Measurements from ENCODE around the gene SUN3. TPM values are rescaled to one million over a fixed set of nuclear protein-coding genes. Genes with fewer than 3 reads are reported as not detected.
A peak's percentile ranks its signal among the peaks of the same experiment; 100 is the strongest.
"Not testable (repeated sequence)": the region's sequence is repeated elsewhere in the genome, so short reads cannot be mapped to it uniquely, and the experiment has no call there.

Gene SUN3
- total RNA-seq, 1 experiment from 2014 or later: 1.1 TPM

DNA sequence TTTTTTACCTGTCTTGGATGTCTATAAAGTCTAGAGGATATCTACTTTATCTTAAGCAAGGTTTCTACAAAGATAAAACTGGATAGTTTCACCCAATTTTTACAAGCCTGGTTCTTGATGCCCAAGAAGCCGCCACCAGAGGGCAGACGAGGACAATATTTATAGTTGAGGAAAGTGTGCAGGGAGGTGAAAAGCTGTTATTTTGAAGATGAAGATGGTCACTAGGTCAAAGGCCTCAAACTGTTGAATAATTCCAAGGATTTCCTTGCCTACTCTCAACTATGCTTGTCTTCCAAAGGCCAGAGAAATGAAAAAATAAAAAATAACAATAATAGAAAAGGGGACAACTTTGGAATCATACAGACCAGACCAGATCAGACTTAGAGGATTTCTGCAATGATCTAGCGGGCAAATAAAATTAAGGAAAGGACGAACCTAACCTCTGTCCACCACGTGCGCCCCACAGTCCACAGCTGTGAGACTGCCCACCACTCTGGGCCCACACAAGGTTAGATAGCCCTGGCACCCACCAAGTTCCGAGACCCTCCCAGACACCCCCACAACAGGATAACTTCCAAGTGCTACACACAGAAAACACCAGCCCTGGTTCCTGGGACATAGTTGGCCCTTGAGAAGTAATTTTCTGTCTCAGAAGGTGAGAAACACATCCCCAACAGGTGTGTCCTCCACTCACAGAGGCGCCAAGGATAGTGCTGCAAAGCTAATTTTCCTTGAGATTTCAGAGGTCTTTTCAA lies 83.5 kb downstream of the SUN3 start:
- peak; percentile 73 for DNase-seq (ENCODE audit: low spot score)

DNA sequence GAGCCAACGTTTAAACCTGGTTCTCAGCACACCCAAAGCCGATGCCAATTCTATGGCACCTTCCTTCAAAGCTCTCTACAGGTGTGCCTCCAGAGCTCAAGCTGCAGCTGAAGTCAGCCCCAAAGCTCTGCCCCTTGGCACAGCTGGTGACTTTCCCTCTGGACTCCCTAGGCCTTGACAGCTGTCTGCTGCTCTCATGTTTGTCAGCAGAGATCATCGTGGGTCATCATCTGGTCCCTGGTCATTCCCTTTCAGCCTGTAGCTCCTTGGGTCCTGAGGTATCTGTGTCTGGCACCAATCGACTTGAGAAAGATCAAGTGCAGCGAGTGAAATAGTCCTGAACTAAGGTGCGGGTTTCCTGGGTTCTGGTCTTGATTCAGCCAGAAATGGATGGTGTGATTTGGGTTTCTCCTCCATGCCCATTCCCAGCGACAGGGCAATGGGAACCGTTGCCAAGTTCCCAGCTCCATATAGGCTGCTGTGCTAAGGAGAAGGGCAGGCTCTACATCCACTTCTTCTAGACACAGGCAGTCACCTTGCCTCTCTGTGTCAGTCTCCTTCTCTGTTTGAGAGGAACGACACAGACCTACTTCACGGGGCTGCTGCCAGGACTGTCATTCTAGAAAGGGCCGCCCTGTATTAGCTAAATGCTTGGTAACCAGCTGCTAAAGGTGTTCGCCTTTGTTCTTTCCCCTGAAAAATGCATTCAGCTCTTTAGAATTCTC lies 84.2 kb downstream of the SUN3 start:
- DNase-seq (ENCODE audit: low spot score): no peak

DNA sequence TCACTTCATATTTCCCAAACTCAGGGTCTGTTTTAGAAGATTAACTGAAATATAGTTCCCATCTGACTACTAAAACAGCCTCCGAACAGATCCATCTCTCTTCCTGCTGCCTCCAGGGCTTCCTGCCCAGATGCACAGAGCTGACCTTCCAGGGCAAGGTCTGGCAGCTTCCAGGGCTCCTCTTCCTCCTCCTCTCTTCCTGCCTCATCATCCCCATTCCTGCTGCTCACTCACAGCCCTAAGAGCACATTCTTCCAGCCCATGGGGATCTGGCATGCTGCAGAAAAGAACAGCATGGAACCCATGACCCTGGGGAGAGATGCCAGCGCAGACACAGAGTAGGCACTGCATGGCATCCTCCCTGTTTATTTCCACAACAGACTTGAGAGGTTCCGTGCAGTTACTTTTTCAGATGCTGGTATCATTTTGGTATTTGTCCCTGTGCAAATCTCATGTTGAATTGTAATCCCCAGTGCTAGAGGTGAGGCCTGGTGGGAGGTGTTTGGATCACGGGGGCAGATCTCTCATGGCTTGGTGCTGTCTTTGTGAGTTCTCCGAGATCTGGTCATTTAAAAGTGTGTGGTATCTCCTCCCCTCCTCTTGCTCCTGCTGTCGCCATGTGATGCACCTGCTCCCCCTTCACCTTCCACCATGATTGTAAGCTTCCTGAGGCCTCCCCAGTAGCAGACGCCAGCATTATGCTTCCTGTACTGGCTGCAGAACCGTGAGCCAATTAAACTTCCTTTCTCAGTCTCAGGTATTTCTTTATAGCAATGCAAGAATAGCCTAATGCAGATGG lies 85.0 kb downstream of the SUN3 start:
- DNase-seq (ENCODE audit: low spot score): no peak

DNA sequence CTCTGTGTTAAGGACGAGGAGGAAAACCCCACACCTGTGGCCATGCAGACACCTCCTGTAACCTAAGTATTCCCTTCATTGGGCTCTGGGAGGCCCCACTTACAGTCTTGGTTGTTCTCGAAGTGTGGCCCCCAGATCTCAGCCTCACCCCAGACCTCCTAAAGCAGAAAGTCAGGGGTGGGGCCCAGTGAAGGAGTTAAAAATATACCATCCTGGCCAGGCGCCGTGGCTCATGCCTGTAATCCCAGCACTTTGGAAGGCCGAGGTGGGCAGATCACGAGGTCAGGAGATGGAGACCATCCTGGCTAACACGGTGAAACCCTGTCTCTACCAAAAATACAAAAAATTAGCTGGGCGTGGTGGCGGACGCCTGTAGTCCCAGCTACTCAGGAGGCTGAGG lies 86.3 kb downstream of the SUN3 start:
- not testable (repeated sequence) for DNase-seq (ENCODE audit: low spot score)

GRCh38 chr7:47942132-47942531 lies 86.8 kb downstream of the SUN3 start:
- no peak for DNase-seq (ENCODE audit: low spot score)

DNA sequence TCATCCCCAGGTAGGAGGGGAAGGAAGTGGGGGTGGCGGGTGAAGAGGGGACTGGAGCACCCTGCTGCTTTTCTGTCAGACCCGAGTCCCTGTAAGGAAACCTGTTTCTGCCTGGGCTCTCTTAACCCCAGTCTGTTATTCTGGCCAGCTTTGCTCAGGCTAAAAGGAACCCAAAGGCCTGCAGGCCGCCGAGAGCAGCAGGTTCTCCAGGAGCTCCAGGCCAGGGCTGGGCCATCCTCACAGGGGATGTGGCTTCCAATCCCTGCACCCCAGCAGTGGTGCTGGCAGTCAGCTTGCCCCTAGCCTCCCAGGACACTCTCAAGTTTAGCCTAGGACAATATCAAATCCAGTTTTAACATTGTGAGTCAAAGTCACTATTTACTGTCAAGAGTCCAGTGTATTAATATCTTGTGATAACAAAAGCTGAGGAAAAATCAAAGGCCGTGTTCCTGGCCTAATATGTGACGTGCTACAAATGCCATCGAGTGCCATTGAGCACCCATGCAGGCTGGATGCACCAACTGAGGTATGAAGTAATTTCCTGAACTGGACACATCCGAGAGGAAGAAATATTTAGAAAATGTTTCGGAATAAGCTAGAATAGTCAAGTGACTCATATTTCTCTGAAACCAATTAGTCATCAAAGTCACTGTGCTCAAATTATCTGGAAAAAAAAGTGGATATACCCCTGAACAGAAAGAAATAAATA lies 87.6 kb downstream of the SUN3 start:
- DNase-seq (ENCODE audit: low spot score): peak; percentile 55

DNA sequence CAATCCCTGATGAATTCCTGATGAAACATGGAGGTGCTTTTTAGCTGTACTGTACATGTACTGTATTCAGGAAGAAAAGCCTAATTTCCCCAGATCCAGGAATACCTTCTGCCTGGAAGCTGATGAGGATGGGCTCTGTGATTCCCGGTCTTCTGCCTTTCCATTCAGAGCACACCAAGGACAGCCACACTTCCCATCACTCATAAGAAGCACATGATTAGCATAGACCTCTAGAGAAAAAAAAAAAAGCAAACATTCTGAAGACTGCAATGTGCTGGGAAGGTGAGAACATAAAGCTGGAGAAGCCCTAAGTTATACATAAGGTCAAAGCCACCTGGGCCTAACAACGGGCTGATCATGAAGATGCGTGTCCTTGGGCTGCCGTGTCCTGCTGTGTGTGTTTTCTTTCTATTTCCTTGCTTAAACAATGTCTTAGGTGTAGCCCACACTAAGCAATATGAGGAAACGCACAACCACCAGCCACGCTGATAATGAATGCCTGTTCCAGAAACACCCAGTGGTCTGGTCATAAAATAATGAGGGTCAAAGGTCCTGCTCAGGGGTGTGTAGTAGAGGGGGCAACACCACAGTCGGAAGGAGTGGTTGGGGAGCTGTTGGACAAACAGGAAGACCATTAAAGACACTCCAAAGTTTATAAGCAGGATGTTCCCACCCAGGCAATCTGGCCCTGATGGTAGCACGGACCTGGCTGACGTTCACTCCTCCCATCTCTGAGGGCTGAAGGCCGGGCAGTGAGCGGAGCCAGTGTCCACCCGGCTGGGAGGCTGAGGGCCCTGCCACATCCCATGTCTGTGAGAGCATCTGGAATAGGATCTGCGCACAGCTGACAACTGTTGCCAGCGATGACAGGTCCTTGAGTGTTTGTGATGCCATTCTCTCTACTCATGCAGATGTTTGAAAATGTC lies 88.6 kb downstream of the SUN3 start:
- no peak for DNase-seq (ENCODE audit: low spot score)

GRCh38 chr7:47939425-47940036 lies 89.4 kb downstream of the SUN3 start:
- no peak for DNase-seq (ENCODE audit: low spot score)

DNA sequence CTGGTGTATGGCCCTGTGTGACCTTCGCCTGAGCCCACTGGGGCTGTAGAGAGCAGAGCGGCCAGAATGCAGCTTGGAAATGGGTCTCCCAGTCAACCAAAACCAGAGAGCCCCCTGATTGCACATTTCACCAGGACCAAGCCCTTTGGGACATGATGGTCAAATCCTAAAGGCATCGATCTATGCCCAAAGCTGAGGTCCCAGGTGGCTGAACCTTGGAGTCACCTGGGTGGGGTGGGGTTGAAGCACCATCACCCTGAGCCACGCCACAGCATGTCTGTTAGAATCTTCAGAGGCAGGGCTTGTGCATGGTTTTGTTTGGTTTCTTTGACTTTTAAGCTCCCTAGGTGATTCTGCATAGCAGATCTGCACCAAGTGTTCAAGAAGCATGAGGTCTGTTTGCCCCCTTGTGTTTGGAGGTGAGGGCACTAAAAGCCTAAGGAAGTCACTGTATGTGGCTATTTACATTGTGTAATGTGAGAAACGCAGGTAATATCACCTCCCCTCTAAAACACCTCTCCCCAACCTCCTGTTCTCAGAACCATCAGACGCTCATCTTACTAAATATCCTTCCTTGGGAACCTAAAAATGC lies 90.2 kb downstream of the SUN3 start:
- no peak for DNase-seq (ENCODE audit: low spot score)

- DNase-seq (ENCODE audit: low spot score): no peak
Observed at GRCh38 chr7:47937711-47938573, 91.0 kb downstream of the SUN3 start.

Other genes with a start within 250 kb of the SUN3 start
- 0.02 and 0.08 TPM in 2 replicates for gene PKD1L1, start 80.6 kb downstream of the SUN3 start, total RNA-seq (2014; rRNA removed; shearing (Covaris generic))
- gene HUS1, start 49.5 kb downstream of the SUN3 start, total RNA-seq (2014; rRNA removed; shearing (Covaris generic)): 43.4 and 43.8 TPM in 2 replicates
- gene C7orf57, start 6.4 kb upstream of the SUN3 start, total RNA-seq (2014; rRNA removed; shearing (Covaris generic)): 0.06 and 0.08 TPM in 2 replicates
- 42.9 and 64.7 TPM in 2 replicates for gene UPP1, start 60.2 kb upstream of the SUN3 start, total RNA-seq (2014; rRNA removed; shearing (Covaris generic))
- gene ABCA13, start 142.4 kb upstream of the SUN3 start, total RNA-seq (2014; rRNA removed; shearing (Covaris generic)): 0.17 and 0.29 TPM in 2 replicates

All from H4 (cell line).